Muscle of back (tissue), 11 donors: ENCODE results near the gene ZNF641. TPM values are rescaled to one million over a fixed set of nuclear protein-coding genes. Genes with fewer than 3 reads are reported as not detected.
A peak's percentile ranks its signal among the peaks of the same experiment; 100 is the strongest.
"Not testable (repeated sequence)": the region's sequence is repeated elsewhere in the genome, so short reads cannot be mapped to it uniquely, and the experiment has no call there.

Experiments used
- DNase-seq, 3 donors: peaks; one replicate each; pipeline versions ENCODE4 v3.0.0 to v3.0.0-alpha.2; 2013
- polyA plus RNA-seq, 10 donors: library from polyadenylated mRNA; unstranded; fragments of 120-200 nt; gene quantifications; one replicate each; pipeline ENCODE4 v1.2.1, GENCODE V29; 2013; ENCODE audit not compliant: insufficient read length in 10 of 10

Gene ZNF641
- polyA plus RNA-seq, 10 donors = 12.8 to 21.8 (median 14.4) TPM

DNA sequence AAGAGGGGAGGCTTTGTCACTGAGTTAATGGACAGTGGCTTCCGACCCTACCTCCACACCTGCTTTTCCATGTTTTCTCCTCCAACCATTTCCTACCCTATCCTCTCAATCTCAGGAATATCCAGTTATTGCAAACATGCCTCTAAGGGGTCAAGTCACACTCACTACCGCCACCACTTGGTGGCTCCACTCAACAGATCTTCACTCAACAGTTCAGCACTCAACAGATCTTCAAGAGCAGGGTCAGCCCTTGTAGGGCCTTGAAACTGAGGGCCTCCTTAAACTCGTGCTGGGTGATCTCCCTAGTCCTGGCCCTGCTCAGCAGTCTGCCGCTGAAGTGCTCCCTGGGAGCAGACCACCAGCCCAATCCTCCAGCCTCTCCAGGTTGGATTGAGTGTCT is 14.2 kb downstream of the ZNF641 start:
- DNase-seq = no peak

DNA sequence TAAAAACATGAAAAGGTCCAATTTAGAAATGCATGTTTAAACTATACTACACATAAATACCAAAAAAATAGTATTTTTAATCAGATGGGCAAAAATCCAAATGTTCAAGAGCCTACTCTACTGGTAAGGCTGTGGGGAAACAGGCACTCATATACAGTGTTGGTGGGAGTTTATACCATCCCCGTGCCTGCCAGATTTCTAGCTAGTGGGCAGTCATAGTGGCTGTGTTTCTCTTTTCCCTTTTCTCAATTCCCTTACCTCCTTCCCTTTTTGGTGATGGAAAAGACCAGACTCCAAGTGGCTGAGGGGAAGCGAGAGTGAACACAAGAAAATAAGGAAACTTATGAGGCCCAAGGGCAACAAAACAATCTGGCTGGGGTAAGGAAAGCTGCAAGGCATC is 14.7 kb downstream of the ZNF641 start:
- DNase-seq = peak in 1 of 3 donors; percentile 15

DNA sequence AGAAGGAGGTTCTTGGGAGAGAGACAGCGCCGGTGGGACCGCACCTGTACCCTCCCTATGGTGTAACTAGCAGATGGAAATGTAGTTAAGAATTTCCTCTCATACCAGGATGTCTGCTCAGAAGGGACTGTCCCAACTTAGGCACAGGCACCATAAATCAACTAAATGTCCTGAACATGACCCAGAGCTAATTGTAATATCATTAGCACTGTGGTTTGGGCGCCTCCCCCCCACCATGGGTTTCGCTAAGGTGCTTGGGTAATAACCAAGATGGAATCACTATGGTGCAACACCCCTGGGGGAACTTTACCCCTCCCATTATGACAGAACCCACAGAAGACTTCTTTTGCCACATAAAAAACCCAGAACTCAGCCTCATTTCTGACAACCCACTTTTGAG is 15.9 kb downstream of the ZNF641 start:
- no peak for DNase-seq

DNA sequence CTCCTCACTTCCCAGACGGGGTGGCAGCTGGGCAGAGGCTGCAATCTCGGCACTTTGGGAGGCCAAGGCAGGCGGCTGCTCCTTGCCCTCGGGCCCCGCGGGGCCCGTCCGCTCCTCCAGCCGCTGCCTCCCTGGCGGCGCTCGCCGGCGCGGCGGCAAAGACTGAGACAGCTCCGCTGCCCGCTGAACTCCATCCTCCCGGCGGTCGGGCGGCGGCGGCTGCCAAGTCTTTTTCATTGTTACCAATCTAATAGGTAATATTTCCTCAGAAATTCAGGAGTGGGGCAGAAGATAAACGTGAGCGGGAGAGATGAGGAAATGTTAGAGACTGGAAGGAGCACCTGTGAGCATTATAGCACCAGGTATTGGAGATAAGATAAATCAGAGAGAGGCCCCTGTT is 17.0 kb downstream of the ZNF641 start:
- DNase-seq = not testable (repeated sequence)

DNA sequence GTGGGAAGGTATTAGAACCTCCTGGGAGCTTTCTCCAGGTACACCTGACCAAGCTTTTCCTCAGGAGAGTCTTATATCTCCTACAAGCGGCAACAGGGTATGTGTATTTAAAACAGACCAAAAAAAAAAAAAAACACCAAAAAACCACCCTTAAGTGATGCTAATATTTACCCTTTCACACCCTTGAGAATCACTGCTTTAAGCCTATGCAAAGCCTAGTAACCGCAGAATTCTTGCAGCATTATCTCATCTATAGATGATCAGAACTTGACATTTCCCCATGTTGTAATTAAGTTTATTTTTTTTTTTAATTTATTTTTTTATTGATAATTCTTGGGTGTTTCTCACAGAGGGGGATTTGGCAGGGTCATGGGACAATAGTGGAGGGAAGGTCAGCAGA is 19.3 kb downstream of the ZNF641 start:
- no peak for DNase-seq

DNA sequence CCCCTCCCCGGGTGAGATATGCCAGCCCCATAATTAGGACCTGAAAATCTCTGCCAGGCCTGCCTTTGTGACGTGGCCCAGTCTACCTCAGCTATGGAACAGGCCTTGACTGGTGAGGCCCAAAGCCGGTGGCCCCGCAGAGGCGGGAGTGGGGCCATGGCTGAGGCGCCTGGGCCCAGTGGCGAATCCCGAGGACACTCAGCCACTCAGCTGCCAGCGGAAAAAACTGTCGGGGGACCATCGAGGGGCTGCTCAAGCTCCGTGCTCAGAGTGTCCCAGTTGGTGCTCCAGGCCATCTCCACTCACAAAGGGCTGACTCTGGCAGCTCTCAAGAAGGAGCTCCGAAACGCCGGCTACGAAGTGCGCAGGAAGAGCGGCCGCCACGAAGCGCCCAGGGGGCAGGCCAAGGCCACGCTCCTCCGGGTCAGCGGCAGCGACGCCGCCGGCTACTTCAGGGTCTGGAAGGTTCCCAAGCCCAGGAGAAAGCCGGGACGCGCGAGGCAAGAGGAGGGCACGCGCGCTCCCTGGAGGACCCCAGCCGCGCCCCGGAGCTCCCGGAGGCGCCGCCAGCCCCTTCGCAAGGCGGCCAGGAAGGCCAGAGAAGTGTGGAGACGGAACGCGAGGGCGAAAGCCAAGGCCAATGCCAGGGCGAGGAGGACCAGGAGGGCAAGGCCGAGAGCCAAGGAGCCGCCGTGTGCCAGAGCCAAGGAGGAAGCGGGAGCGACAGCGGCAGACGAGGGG is 21.4 kb downstream of the ZNF641 start:
- DNase-seq = no peak

DNA sequence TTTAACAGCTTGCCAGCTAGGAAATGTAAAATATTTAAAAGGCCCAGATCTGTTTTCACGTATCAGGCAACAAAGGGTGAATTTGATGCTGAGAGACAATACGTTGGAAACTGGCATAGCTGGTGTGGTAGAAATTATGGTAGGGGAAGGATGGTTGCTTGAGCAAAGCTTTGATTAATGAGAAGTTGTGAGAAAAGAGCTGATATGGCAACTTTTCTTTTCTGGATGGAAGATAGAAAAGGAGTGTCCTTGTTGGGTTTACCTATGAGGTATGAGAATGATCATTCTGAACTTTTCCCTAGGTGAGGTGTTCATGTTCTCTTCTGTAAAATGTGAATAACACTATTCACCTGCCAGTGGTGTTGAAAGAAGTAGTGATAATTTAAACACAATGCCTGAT is 34.2 kb downstream of the ZNF641 start:
- DNase-seq = no peak

DNA sequence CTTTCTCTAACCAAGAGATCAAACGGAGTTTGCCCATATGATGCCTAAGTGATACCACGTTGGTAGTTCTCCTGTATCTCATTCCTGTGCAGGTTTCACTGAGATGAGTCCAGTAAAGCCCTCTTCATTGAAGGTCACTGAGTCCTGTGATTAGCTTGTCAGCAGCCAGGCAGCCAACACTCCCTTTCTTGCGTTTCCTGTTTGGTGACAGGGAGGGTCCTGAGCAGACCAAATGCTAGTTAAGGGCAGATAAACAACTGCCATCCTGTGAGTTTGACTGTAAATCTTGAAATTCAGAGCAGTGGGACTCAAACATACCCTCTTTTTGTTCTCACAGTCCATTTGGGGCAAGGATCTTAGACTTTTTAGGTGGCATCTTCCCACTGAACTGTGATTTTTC is 39.4 kb downstream of the ZNF641 start:
- DNase-seq = no peak

DNA sequence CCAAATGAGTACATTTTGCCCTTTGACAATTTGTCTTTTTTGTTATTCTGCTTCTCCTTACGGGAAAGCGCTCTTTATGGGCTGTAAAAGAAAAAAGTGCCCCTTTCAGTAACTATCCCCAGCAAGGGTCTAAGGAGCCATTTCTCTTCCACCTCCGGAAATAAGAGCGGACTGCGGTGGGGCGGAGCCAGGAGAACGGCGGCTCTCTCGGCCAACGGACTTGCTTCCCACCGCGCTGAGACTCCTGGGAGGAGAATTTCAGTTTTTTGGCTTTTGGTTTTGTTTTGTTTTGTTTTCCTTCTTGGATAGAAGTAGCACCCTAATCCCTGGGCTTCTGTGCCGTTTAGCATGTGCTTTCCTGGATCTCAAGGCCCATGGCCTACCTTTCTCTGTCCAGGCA is 43.5 kb downstream of the ZNF641 start:
- DNase-seq = no peak

DNA sequence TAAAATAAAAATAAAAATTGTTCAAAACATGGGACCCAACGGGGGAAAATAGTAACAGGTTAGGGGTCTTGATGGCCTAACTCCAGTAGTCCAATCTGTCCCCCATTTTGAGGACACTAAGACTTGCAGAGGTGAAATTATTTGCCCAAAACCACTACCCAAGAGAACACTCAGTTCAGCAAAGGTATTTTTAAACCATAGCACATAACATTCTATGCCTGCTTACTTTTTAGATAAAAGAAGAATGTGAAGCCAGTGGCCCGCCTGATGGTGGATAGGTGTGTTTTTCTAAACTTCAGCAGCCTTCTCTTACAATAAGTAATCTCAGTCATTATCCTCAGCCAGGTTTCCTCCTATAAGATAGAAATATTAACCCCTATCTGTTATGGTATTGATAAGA is 45.5 kb downstream of the ZNF641 start:
- no peak for DNase-seq

DNA sequence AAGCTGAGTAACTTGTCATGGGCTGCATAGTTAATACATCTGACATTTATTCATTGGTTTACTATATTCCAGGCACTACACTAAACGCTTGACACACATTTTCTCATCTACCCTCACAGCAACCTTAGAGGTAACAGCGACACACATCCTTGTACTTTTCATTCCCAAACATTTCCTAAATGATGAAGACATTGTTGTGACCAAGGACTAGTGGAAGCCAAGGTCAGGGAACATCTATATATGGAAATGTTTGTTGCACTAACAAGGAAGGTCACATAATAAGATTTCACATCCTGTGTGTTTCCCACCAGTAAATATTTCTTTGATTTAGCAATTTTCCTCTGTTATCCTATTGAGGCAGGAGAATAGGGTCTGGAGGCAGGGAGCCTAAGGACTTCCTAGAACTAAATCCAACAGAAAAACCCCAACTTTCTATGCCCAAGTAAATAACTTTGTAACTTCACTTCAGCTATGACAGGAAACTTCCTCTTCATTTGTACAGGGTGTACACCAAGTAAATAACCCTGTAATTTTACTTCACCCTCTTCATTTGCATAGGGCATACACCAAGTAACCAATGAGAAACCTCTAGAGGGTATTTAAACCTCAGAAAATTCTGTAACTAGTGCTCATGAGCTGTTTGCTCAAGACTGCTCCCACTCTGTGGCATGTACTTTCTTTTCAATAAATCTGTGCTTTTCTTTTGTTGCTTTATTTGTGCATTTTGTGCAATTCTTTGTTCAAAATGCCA is 48.4 kb downstream of the ZNF641 start:
- DNase-seq = no peak

DNA sequence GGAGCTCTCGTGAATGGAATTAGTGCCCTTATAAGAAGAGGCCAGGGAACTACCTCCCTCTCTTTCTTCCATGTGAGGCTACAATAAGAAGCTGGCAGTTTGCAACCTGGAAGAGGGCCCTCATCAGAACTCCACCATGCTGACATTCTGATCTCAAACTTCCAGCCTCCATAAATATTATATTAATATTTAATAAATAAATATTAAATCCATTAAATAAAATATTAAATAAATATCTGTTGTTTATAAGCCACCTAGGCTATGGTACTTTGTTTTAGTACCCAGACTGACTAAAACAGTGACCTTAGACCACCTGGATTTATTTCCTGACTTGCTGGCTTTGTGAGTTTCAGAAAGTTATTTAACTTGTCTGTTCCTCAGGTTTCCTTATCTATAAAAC is 49.9 kb downstream of the ZNF641 start:
- DNase-seq = no peak

DNA sequence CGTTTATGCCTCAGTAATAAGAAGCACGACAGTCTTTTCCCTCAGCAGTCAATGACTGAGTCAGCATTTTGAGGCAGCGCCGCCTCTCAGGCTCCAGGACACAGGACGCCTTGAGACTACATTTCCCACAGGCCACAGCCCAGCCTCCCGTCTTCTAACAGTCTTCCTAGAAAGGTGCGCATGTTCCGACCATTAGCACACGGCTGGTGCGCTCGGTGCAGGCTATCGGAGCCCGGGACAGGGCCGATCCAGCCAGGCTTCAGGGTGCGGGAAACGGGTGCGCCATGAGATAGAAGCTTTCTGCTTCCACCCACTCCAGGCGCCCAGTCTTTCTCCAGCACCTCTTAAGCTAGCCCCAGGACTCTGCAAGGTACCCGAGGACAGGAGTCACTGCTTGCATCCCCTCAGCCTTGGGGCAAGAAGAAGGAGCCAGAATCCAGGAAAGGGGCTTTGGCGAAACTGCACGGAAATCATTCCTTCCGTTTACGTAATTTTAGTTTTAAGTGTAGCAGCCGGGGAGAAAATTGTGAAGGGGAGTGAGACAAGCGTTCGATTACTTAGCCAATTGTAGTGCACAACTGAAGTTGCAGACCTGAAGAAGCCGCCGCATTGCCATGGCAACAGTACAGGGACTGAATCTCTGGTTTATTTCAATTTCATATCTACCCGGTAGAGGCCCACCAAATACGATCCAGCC is 54.0 kb downstream of the ZNF641 start:
- DNase-seq = peak; percentile 48 to 83 (median 56)

DNA sequence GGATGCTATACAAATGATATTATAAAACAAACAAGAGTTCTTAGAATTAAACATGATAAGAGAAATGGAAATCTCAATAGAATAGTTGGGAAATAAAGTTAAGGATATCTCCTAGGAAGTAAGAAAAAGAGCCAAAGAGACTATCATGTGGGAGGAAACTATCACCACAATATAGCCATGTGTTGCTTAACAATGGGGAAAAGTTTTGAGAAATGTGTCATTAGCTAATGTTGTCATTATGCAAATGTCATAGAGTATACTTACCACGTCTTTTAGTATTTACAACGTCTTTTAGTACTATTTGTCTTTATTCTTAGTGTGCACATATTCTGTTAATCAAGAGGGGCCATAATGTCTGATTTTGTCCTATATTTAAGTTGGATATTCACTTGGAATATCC is 58.7 kb downstream of the ZNF641 start:
- no peak for DNase-seq

DNA sequence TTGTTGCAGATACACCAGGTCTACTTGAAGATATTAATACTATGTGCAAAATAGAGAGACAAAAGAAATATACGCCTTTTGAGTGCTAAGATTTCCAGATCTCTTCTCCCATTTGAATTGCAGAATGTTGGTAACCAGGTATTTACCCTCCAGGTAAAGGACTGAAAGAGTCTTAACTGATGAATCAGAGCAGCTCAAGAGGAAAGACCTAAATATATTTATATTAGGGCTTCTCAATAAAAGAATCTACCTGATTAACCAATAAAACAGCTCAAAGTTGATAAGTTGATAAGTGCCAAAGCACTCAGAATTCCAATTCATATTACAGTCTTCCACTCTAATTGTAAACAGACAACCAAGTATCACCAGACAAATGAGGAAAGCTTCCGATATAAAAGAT is 59.2 kb downstream of the ZNF641 start:
- DNase-seq = no peak

DNA sequence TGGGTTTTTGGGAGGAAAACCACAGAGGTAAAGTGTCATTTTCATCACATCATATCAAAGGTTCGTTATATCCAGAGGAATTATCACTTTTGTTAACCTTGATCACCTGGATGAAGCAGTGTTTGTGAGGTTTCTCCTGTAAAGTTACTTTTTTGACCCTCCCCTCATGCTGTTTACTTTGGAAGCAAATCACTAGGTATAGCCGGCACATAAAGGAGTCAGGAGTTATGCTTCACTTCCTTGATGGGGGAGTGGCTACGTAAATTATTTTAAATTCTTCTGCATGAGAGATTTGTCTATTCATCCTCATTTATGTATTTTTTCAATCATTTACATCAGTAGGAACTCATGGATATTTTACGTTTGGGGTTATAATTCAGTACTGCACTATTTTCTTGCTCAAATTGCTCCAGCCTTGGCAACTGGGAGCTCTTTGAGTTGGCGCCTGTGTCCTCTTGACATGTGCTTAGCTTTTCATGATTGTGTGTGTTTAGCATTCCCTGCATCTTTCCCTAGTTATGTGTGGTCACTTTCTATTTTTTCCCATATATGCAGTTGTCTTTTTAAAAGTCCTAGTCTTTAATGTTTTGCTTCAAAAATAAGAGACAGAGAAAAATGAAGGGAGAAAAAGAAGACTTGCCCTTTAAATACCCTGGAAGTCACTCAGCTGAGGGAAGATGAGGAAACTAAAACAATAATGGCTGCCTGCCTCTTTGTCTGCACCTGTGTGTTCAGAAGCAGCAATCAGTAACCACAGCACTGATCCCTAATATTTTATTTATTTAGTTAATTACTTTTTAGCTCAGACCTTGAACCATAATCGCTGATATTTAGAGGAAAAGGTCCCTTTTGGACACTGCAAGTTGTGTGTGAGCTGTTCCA is 62.1 kb downstream of the ZNF641 start:
- DNase-seq = no peak

Other genes starting within 250 kb of the ZNF641 start
- gene SENP1, start 244.8 kb downstream of the ZNF641 start, polyA plus RNA-seq = 10 to 100 TPM; 12.2 to 20.5 (median 16.1) TPM
- gene PFKM, start 231.6 kb downstream of the ZNF641 start, polyA plus RNA-seq = 100 to 1,000 TPM; 130 to 326 (median 255) TPM
- 10 to 100 TPM; 29.9 to 69.6 (median 49.9) TPM for gene ASB8, start 193.4 kb downstream of the ZNF641 start, polyA plus RNA-seq
- 1 to 10 TPM in 9 of 10 donors, under 1 TPM in 1; 0.88 to 4.8 (median 1.9) TPM for gene CCDC184, start 167.3 kb downstream of the ZNF641 start, polyA plus RNA-seq
- under 1 TPM in 4 of 10 donors, not detected in 6; 0.12 to 0.65 (median 0.19) TPM for gene OR10AD1, start 147.6 kb downstream of the ZNF641 start, polyA plus RNA-seq
- gene ANP32D, start 121.6 kb upstream of the ZNF641 start, polyA plus RNA-seq = not detected
- under 1 TPM in 6 of 10 donors, not detected in 4; 0.29 to 0.60 (median 0.43) TPM for gene C12orf54, start 131.6 kb upstream of the ZNF641 start, polyA plus RNA-seq
- gene OR8S1, start 174.7 kb upstream of the ZNF641 start, polyA plus RNA-seq = not detected
- gene LALBA, start 219.1 kb upstream of the ZNF641 start, polyA plus RNA-seq = not detected